Neural crest cell (in vitro differentiated cells): ENCODE data around the gene PSMB3. TPM values are rescaled to one million over a fixed set of nuclear protein-coding genes. Genes with fewer than 3 reads are reported as not detected.

ENCODE experiments used
- DNase-seq: peaks from one replicate; pipeline ENCODE4 v3.0.0; 2021; ENCODE audit warnings: low read depth, mixed read lengths, low spot score
- H3K27ac Mint-ChIP-seq: one replicate; pipeline ENCODE4 v1.8.0; 2021; ENCODE audit warnings: mild to moderate bottlenecking, mixed read lengths; ENCODE audit not compliant: unreplicated experiment
- H3K27me3 Mint-ChIP-seq: 2 replicates; pipeline ENCODE4 v1.8.0; 2021; ENCODE audit warnings: low read depth, mild to moderate bottlenecking, mixed read lengths
- H3K36me3 Mint-ChIP-seq: 2 replicates; pipeline ENCODE4 v1.8.0; 2021; ENCODE audit warnings: low read depth, mild to moderate bottlenecking, mixed read lengths
- H3K4me1 Mint-ChIP-seq: 2 replicates; pipeline ENCODE4 v1.8.0; 2021; ENCODE audit warnings: mixed read lengths
- H3K4me3 Mint-ChIP-seq: one replicate; pipeline ENCODE4 v1.8.0; 2021; ENCODE audit warnings: mild to moderate bottlenecking, mixed read lengths
- H3K9me3 Mint-ChIP-seq: 2 replicates; pipeline ENCODE4 v1.8.0; 2021; ENCODE audit warnings: mixed read lengths
- total RNA-seq: library from RNA; stranded (reverse); gene quantifications from 2 replicates; pipeline ENCODE4 v1.2.1, GENCODE V29; 2021
- TF ChIP-seq, protein P1 (sequence below): fragments of 200-600 bp; sonication (generic); conservative IDR thresholded peaks from 2 replicates; pipeline ENCODE4 v1.5.0; 2021; ENCODE audit warnings: antibody characterized with exemption, mild to moderate bottlenecking

Gene PSMB3
- total RNA-seq, 1 donor from 2014 or later, result 193 TPM

DNA sequence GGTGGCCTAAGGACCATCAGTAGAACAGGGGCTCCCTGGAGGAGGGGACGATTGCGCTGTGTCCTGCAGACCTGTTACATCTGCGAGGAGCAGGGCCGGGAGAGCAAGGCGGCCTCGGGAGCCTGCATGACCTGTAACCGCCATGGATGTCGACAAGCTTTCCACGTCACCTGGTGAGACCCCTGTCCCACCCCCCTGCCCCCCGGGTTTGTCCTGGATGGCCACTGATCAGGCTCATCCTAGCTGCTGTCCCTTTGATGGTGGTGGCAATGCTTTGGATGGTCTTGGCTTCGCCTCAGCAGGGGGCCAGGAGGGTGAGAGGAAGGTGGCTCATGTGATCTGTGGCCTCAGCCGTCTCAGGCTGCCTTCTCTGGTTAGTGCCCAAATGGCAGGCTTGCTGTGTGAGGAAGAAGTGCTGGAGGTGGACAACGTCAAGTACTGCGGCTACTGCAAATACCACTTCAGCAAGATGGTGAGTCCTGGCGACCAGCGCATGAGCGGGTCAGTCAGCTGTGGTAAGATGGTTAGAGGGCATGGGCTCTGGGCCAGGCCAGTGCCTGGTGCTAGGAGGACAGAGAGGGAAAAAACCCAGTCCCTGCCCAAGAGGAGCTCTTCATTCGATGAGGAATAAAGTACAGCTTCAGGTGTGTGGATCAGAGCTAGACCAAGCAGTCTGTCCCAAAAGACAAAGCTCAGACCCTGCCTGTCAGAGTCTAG, 43.3 kb upstream of the PSMB3 start:
- Mint-ChIP-seq H3K36me3 (peaks cover 9% of the 10 kb centered on the region), H3K27me3 (peaks cover 11% of the 10 kb centered on the region), H3K4me1 (peaks cover 28% of the 10 kb centered on the region), H3K9me3 (no peaks in the 10 kb centered on the region), H3K4me3 (no peak overlapping the region), H3K27ac (peak overlapping the region; percentile 94)
- TF ChIP-seq, protein P1, sequence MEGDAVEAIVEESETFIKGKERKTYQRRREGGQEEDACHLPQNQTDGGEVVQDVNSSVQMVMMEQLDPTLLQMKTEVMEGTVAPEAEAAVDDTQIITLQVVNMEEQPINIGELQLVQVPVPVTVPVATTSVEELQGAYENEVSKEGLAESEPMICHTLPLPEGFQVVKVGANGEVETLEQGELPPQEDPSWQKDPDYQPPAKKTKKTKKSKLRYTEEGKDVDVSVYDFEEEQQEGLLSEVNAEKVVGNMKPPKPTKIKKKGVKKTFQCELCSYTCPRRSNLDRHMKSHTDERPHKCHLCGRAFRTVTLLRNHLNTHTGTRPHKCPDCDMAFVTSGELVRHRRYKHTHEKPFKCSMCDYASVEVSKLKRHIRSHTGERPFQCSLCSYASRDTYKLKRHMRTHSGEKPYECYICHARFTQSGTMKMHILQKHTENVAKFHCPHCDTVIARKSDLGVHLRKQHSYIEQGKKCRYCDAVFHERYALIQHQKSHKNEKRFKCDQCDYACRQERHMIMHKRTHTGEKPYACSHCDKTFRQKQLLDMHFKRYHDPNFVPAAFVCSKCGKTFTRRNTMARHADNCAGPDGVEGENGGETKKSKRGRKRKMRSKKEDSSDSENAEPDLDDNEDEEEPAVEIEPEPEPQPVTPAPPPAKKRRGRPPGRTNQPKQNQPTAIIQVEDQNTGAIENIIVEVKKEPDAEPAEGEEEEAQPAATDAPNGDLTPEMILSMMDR, result no peak
- DNase-seq, result no peak

DNA sequence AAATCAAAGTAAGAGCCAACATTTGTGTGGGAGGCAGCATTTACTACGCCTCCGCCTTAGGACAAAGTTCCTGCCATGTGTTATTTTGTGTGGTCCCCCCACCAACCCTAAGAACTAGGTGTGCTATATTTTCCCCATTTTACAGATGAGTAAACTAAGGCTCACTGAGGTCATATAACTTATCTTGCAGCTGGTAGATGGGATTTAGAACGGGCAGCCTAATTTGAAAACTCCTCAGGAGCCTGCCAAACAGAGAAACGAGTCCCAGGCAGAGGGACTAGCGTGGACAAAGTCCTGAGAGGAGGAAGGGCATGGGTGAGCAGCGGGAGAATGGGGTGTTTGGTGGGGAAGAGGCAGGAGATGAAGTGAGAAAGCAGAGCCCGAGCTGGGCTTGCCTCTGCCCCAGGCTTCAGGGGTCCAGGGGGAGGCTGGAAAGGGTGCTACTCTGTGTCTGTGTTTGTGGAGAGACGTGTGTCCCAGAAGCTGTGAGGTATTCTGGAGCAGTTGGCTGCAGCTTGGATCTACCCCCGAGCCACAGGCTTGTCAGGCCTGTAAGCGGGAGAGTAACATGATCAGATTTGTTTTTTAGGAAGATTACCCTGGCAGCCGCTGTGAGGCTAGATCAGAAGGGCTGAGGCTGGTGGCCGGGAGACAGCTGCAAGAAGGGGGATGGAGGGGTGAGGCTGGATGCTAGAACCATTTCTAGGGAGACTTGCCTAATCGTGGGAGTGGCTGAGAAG, 42.5 kb upstream of the PSMB3 start:
- no peaks in the 10 kb centered on the region for H3K9me3 Mint-ChIP-seq
- H3K27me3 Mint-ChIP-seq, result peaks cover 4% of the 10 kb centered on the region
- H3K27ac Mint-ChIP-seq, result no peak overlapping the region
- TF ChIP-seq, protein P1, result no peak
- peaks cover 9% of the 10 kb centered on the region for H3K36me3 Mint-ChIP-seq
- peaks cover 25% of the 10 kb centered on the region for H3K4me1 Mint-ChIP-seq
- DNase-seq, result no peak
- H3K4me3 Mint-ChIP-seq, result peak overlapping the region; percentile 16

DNA sequence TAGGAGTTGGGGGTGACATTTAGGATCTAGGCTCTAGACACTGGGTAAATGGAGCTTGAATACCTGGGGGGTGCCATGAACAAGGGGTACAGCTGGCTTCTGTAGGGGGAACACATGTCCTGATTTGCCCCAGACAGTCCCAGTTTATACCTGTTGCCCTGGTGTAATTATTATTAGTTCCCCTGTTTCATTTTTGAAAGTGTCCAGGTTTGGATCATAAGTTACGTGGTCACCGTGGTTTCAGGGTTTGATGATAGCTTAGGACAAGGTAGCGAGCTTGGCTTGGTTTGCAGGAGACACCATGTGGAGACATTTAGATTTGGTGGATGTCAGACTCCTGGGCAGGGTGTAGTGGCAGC, 42.0 kb upstream of the PSMB3 start:
- no peak for DNase-seq
- no peaks in the 10 kb centered on the region for H3K9me3 Mint-ChIP-seq
- peaks cover 25% of the 10 kb centered on the region for H3K4me1 Mint-ChIP-seq
- H3K4me3 Mint-ChIP-seq, result peak overlapping the region; percentile 16
- peaks cover 4% of the 10 kb centered on the region for H3K27me3 Mint-ChIP-seq
- TF ChIP-seq, protein P1, result no peak
- peak overlapping the region; percentile 45 for H3K27ac Mint-ChIP-seq
- H3K36me3 Mint-ChIP-seq, result peaks cover 9% of the 10 kb centered on the region

DNA sequence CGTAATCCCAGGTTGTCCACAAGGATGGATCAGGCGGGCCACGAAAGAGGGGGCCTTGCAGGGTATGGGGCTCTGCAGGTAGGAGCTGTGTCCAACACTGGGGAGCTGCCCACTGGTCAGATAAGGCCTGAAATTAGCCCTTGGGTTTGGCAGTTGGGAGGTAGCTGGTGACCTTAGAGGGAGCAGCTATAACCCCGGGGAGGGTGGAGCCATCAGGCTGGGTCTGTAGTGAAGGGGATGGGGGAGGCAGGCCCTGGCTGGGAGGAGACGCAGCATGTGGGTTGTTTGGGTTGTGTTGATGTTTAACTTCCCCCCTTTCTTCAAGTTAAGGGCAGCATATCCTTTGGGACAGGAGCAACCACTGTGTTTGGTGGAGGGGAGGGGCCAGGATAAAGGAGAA, 41.6 kb upstream of the PSMB3 start:
- TF ChIP-seq, protein P1, result no peak
- Mint-ChIP-seq H3K27me3 (peaks cover 4% of the 10 kb centered on the region), H3K4me3 (peak overlapping the region; percentile 23), H3K36me3 (peaks cover 11% of the 10 kb centered on the region), H3K27ac (no peak overlapping the region), H3K4me1 (peaks cover 22% of the 10 kb centered on the region), H3K9me3 (no peaks in the 10 kb centered on the region)
- no peak for DNase-seq

DNA sequence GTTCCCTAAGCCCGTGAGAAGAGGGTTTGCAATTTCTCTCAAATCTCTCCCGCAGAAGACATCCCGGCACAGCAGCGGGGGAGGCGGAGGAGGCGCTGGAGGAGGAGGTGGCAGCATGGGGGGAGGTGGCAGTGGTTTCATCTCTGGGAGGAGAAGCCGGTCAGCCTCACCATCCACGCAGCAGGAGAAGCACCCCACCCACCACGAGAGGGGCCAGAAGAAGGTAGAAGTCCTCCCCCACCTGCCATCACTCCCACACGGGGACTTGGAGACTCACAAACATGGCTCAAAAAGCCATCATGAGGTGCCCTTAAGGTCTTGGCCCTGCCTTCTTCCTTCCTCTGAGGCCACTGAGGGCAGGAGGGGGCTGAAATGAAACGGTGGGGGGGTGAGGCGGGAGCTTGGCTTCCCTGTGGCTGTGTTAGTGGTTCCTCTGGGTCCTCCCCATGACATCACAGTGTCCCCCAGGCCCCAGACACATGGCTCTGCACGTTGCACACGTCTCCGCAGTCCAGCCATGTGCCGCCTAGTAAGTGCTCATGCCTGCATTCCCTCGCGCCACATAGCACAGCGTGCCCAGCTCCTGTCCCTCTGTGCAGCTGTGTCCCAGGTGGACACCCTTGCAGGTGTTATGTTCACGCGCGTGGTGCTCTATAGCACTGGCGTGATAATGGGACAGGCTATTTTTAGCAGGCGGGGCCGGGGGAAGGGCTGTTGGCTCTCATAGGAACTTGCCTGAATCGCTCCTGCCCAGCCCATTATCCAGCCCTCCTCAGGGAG, 40.6 kb upstream of the PSMB3 start:
- Mint-ChIP-seq H3K4me1 (peaks cover 12% of the 10 kb centered on the region), H3K27ac (no peak overlapping the region), H3K27me3 (no peaks in the 10 kb centered on the region), H3K36me3 (peaks cover 15% of the 10 kb centered on the region), H3K4me3 (peak overlapping the region; percentile 12), H3K9me3 (no peaks in the 10 kb centered on the region)
- TF ChIP-seq, protein P1, result no peak
- DNase-seq, result no peak
